ENCODE measurements around the gene ZDHHC12.
A peak's percentile ranks its signal among the peaks of the same experiment; 100 is the strongest.

Gene ZDHHC12

GRCh38 chr9:128743421-128743820, 19.5 kb upstream of the ZDHHC12 start:
- DNase-seq (ENCODE audit: extremely low read depth, low read depth) = no peak
- TF ChIP-seq, protein P1, sequence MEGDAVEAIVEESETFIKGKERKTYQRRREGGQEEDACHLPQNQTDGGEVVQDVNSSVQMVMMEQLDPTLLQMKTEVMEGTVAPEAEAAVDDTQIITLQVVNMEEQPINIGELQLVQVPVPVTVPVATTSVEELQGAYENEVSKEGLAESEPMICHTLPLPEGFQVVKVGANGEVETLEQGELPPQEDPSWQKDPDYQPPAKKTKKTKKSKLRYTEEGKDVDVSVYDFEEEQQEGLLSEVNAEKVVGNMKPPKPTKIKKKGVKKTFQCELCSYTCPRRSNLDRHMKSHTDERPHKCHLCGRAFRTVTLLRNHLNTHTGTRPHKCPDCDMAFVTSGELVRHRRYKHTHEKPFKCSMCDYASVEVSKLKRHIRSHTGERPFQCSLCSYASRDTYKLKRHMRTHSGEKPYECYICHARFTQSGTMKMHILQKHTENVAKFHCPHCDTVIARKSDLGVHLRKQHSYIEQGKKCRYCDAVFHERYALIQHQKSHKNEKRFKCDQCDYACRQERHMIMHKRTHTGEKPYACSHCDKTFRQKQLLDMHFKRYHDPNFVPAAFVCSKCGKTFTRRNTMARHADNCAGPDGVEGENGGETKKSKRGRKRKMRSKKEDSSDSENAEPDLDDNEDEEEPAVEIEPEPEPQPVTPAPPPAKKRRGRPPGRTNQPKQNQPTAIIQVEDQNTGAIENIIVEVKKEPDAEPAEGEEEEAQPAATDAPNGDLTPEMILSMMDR (IDR thresholded peaks at IDR 0.05; ENCODE audit: low read depth, low read length) = no peak

DNA sequence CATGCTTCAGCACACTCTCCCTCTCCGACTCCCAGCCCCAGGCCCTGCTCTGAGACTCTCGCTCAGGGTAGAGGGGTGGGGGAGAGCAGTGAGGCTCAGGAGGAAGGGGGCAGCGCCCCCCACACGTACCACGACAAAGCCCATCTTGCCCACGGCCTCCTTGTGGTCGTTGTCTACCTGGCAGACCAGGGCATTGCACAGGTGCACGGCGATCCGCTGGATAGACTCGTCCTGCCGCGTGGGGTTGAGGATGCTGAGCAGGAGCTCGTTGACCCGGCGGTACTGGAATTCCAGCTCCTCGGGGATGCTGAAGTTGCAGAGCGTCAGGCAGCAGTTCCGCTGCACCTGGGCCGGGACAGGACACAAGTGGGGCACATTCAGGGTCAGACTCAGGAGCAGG, 18.5 kb upstream of the ZDHHC12 start:
- DNase-seq (ENCODE audit: extremely low read depth, low read depth) = no peak
- TF ChIP-seq, protein P1 (IDR thresholded peaks at IDR 0.05; ENCODE audit: low read depth, low read length) = no peak

GRCh38 chr9:128735373-128735772, 11.4 kb upstream of the ZDHHC12 start:
- TF ChIP-seq, protein P1 (IDR thresholded peaks at IDR 0.05; ENCODE audit: low read depth, low read length) = no peak
- no peak for DNase-seq (ENCODE audit: extremely low read depth, low read depth)

- TF ChIP-seq, protein P1 (IDR thresholded peaks at IDR 0.05; ENCODE audit: low read depth, low read length) = peak; percentile 79
- DNase-seq (ENCODE audit: extremely low read depth, low read depth) = peak; percentile 32
These were observed 9.3 kb upstream of the ZDHHC12 start for GRCh38 chr9:128733256-128733655.

DNA sequence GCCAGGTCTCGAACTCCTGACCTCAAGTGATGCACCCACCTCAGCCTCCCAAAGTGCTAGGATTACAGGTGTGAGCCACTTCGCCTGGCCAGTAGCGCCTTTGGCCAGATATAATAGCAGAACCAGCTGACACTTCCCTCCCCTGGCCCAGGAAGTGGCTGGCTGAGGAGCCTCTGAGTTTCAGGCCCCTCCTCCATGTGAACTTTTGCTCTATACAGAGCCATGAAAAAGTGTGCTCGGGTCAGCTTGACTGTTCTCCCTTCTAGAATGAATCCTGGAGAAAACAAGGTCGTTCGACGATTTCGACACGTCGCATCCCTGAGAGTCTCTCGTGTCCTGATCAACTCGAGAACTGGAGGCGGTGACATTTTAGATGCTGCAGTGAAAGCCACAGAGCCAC, 8.6 kb upstream of the ZDHHC12 start:
- TF ChIP-seq, protein P1 (IDR thresholded peaks at IDR 0.05; ENCODE audit: low read depth, low read length) = no peak
- no peak for DNase-seq (ENCODE audit: extremely low read depth, low read depth)

- TF ChIP-seq, protein P1 (IDR thresholded peaks at IDR 0.05; ENCODE audit: low read depth, low read length) = no peak
- DNase-seq (ENCODE audit: extremely low read depth, low read depth) = no peak
These were observed 7.8 kb upstream of the ZDHHC12 start for GRCh38 chr9:128731691-128732090.

DNA sequence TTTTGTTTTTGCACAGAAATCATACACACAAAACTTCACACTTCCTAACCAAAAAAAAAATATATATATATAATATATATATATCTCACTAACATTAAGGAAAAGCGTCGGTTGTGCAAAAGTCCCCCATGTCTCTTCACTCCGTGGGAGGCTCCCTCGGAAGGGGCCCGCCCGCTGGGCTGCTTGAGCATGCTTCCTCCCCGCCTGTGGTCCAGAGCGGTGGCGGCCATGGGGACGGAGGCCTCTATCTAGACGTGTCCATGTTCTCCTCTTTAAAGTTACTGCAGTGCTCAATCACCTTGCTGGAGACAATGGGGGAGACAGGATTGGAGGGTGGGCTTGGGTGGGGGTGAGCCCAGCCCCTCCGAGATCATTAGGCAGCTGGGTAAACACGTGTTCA, 7.2 kb upstream of the ZDHHC12 start:
- DNase-seq (ENCODE audit: extremely low read depth, low read depth) = no peak
- TF ChIP-seq, protein P1 (IDR thresholded peaks at IDR 0.05; ENCODE audit: low read depth, low read length) = no peak

Data from AG09319 (cell line).